K562 (cell line): ENCODE measurements around the gene MALSU1. TPM values are rescaled to one million over a fixed set of nuclear protein-coding genes. Genes with fewer than 3 reads are reported as not detected.
A peak's percentile ranks its signal among the peaks of the same experiment; 100 is the strongest.

Experiments
- ATAC-seq: fragments of 200-7000 bp; cut with Tn5 transposase; 3 replicates; pipeline ENCODE4 v1.9.1; 2020; ENCODE audit warnings: moderate library complexity
- BruUV-seq: library from RNA; stranded (reverse); fragments of 400-500 nt; replicated peaks from 2 replicates; lab custom pipeline; 2021; lab: Mats Ljungman, UMichigan
- CTCF ChIA-PET: fragments of 300-600 bp; formaldehyde crosslinking; extraction: SDS; loops from one replicate; lab custom pipeline; 2021; ENCODE audit warnings: low intra/inter-chr PET ratio; lab: Yijun Ruan, JAX
- POLR2A ChIA-PET: fragments of 300-600, 350-650 bp; sonication (Branson Sonifier 250); formaldehyde crosslinking; extraction: SDS; loops from one replicate; lab custom pipeline; 2021; ENCODE audit warnings: antibody characterized with exemption, inconsistent platforms; lab: Yijun Ruan, JAX
- DNase-seq, 4 experiments: peaks; one replicate each; pipeline versions ENCODE4 v3.0.0 to v3.0.0-alpha.2; 2011 to 2018; ENCODE audit warnings: low spot score in 3 of 4, mixed read lengths in 3 of 4; ENCODE audit errors: extremely low read depth in 1 of 4
- FAIRE-seq: peaks from 2 replicates; lab custom pipeline; 2011; peaks lifted over from hg19 to GRCh38; lab: Jason Lieb, UNC
- H2AFZ ChIP-seq: 2 replicates; pipeline ENCODE4 v1.6.0; 2011; ENCODE audit warnings: low read depth, low read length, control low read depth, inconsistent platforms
- H3K27ac ChIP-seq: fragments of 200-600 bp; 3 replicates; pipeline ENCODE4 v1.8.0; 2011; ENCODE audit warnings: low read depth, mild to moderate bottlenecking, control low read depth, inconsistent platforms, low read length, moderate library complexity, mixed read lengths; ENCODE audit errors: extremely low read depth
- H3K27me3 ChIP-seq, 2 experiments: fragments of 300-600 bp in 1 of 2; 2 replicates in 1 of 2; 3 replicates in 1 of 2; pipeline versions ENCODE4 v1.6.0 to v1.8.0; 2011; ENCODE audit warnings: inconsistent platforms in 2 of 2, low read length in 2 of 2, mild to moderate bottlenecking in 1 of 2, mixed read lengths in 1 of 2, moderate library complexity in 1 of 2; ENCODE audit not compliant: control insufficient read depth in 2 of 2, insufficient read depth in 2 of 2
- H3K36me3 ChIP-seq: fragments of 300-600 bp; 3 replicates; pipeline ENCODE4 v1.8.0; 2011; ENCODE audit warnings: mild to moderate bottlenecking, low read length, inconsistent platforms; ENCODE audit not compliant: control insufficient read depth, insufficient read depth
- H3K4me1 ChIP-seq, 2 experiments: fragments of 200-600 bp in 1 of 2; replicated peaks in 1 of 2; 2 replicates in 1 of 2; 3 replicates in 1 of 2; pipeline versions ENCODE4 v1.5.1 to v1.8.0; 2011; ENCODE audit warnings: inconsistent platforms in 2 of 2, low read length in 2 of 2, mild to moderate bottlenecking in 1 of 2, mixed read lengths in 1 of 2, moderate library complexity in 1 of 2; ENCODE audit not compliant: control insufficient read depth in 2 of 2, insufficient read depth in 2 of 2
- H3K4me2 ChIP-seq: 2 replicates; pipeline ENCODE4 v1.6.1; 2011; ENCODE audit warnings: low read length, control low read depth, inconsistent platforms, mixed read lengths; ENCODE audit not compliant: insufficient read depth
- H3K4me3 ChIP-seq: fragments of 200-600 bp; sonication (generic), shearing (Covaris generic); 2 replicates; pipeline ENCODE4 v1.5.1; 2016; ENCODE audit warnings: control low read depth, inconsistent platforms
- H3K79me2 ChIP-seq: fragments of 200-600 bp; 3 replicates; pipeline ENCODE4 v1.8.0; 2011; ENCODE audit warnings: low read length, inconsistent platforms; ENCODE audit not compliant: control insufficient read depth, insufficient read depth
- H3K9ac ChIP-seq, 2 experiments: 2 replicates each; pipeline versions ENCODE4 v1.6.0 to v1.6.1; 2011; ENCODE audit warnings: low read depth in 2 of 2, low read length in 2 of 2, control low read depth in 1 of 2, inconsistent platforms in 1 of 2, mild to moderate bottlenecking in 1 of 2, mixed read lengths in 1 of 2; ENCODE audit not compliant: insufficient read depth in 1 of 2
- H3K9me1 ChIP-seq: one replicate; pipeline ENCODE4 v1.6.0; 2011; ENCODE audit warnings: inconsistent platforms, mild to moderate bottlenecking, low read length, moderate library complexity; ENCODE audit not compliant: control insufficient read depth, insufficient read depth
- H3K9me3 ChIP-seq: replicated peaks from 2 replicates; pipeline ENCODE4 v1.5.1; 2011; ENCODE audit warnings: low read depth, low read length, inconsistent platforms; ENCODE audit not compliant: control insufficient read depth, insufficient read depth
- H4K20me1 ChIP-seq: replicated peaks from 2 replicates; pipeline ENCODE4 v1.6.1; 2011; ENCODE audit warnings: low read length, inconsistent platforms, mixed read lengths; ENCODE audit not compliant: control insufficient read depth, insufficient read depth
- CREB1 ChIP-seq, 2 experiments: sonication (generic) in 1 of 2; formaldehyde crosslinking in 1 of 2; IDR thresholded peaks; 2 replicates each; pipeline versions ENCODE4 v1.6.1 to v1.8.0; 2012 to 2022; ENCODE audit warnings: inconsistent platforms in 1 of 2, mild to moderate bottlenecking in 1 of 2, missing genetic modification reagents in 1 of 2, moderate library complexity in 1 of 2
- CREM ChIP-seq: IDR thresholded peaks from 2 replicates; pipeline ENCODE4 v1.6.1; 2014; ENCODE audit warnings: antibody characterized with exemption, low read depth
- CTBP1 ChIP-seq: fragments of 450-650 bp; IDR thresholded peaks from 2 replicates; pipeline ENCODE4 v1.6.1; 2016; ENCODE audit warnings: borderline replicate concordance
- HNRNPUL1 ChIP-seq: fragments of 200-400 bp; formaldehyde crosslinking; IDR thresholded peaks from 2 replicates; pipeline ENCODE4 v1.6.1; 2017; ENCODE audit warnings: low read length
- JUND ChIP-seq, 2 experiments: IDR thresholded peaks; 2 replicates in 1 of 2; 3 replicates in 1 of 2; pipeline ENCODE4 v1.6.1; 2011; ENCODE audit warnings: borderline replicate concordance in 2 of 2, low read depth in 2 of 2, low read length in 2 of 2, improper control_type of control experiment in 1 of 2, missing biosample characterization in 1 of 2, missing genetic modification characterization in 1 of 2, missing genetic modification reagents in 1 of 2
- MAFF ChIP-seq: IDR thresholded peaks from 2 replicates; pipeline ENCODE4 v1.6.1; 2012; ENCODE audit warnings: low read length, improper control_type of control experiment
- MCM2 ChIP-seq: fragments of 450-650 bp; IDR thresholded peaks from 2 replicates; pipeline ENCODE4 v1.6.1; 2017; ENCODE audit warnings: low read depth, mild to moderate bottlenecking
- MYC ChIP-seq, 2 experiments: fragments of 250-450 bp in 1 of 2; sonication (Bioruptor Pico) in 1 of 2; IDR thresholded peaks; 2 replicates each; pipeline versions ENCODE4 v1.5.1 to v1.6.1; 2012 to 2021; ENCODE audit warnings: low read depth in 2 of 2, borderline replicate concordance in 1 of 2, improper control_type of control experiment in 1 of 2, low read length in 1 of 2, mild to moderate bottlenecking in 1 of 2, moderate library complexity in 1 of 2
- NFYB ChIP-seq: IDR thresholded peaks from 2 replicates; pipeline ENCODE4 v1.6.1; 2011; ENCODE audit warnings: mild to moderate bottlenecking, moderate library complexity; ENCODE audit not compliant: insufficient read length; ENCODE audit errors: extremely low read depth
- RAD21 ChIP-seq, 2 experiments: fragments of 250-450 bp in 1 of 2; fragments of 450-650 bp in 1 of 2; sonication (Bioruptor Pico) in 1 of 2; formaldehyde crosslinking in 1 of 2; IDR thresholded peaks in 1 of 2; conservative IDR thresholded peaks in 1 of 2; 2 replicates each; pipeline versions ENCODE4 v1.4.0 to v1.8.0; 2020 to 2022; ENCODE audit warnings: mild to moderate bottlenecking in 2 of 2, moderate library complexity in 1 of 2
- RCOR1 ChIP-seq, 2 experiments: IDR thresholded peaks; 2 replicates each; pipeline ENCODE4 v1.6.1; 2012; ENCODE audit warnings: low read depth in 2 of 2, low read length in 2 of 2, borderline replicate concordance in 1 of 2, improper control_type of control experiment in 1 of 2
- SETDB1 ChIP-seq: IDR thresholded peaks from one replicate; pipeline ENCODE4 v1.6.1; 2012; ENCODE audit warnings: low read length, control low read depth, inconsistent platforms
- SMC3 ChIP-seq: conservative IDR thresholded peaks from 2 replicates; pipeline ENCODE4 v1.6.1; 2011; ENCODE audit warnings: low read depth, low read length, improper control_type of control experiment; ENCODE audit not compliant: insufficient read depth
- TFAP4 ChIP-seq: sonication (generic); formaldehyde crosslinking; IDR thresholded peaks from 2 replicates; pipeline ENCODE4 v1.8.0; 2022; ENCODE audit warnings: missing genetic modification reagents, mild to moderate bottlenecking, moderate library complexity, borderline replicate concordance
- YY1 ChIP-seq, 3 experiments: IDR thresholded peaks; 2 replicates each; pipeline ENCODE4 v1.6.1; 2011; ENCODE audit warnings: low read length in 2 of 3, mild to moderate bottlenecking in 2 of 3, moderate library complexity in 2 of 3, borderline replicate concordance in 1 of 3, control low read depth in 1 of 3, low read depth in 1 of 3; ENCODE audit not compliant: insufficient read depth in 3 of 3, insufficient replicate concordance in 2 of 3, control insufficient read depth in 1 of 3, insufficient read length in 1 of 3; ENCODE audit errors: extremely low read depth in 1 of 3
- ZNF384 ChIP-seq: IDR thresholded peaks from 2 replicates; pipeline ENCODE4 v1.6.1; 2012; ENCODE audit warnings: low read depth, low read length, improper control_type of control experiment
- ZNF436 ChIP-seq: fragments of 250-450, 450-650 bp; sonication (Bioruptor Pico); formaldehyde crosslinking; IDR thresholded peaks from 2 replicates; pipeline ENCODE4 v1.7.0; 2020; ENCODE audit warnings: mild to moderate bottlenecking
- WGBS: fragments of 100-300 bp; shearing (Covaris generic); methylation state at CpG from one replicate; pipeline ENCODE4 v1.1.6; 2016; ENCODE audit warnings: low coverage, mixed read lengths; ENCODE audit not compliant: insufficient coverage; ENCODE audit errors: missing lambda C conversion rate; 5-methylcytosine and 5-hydroxymethylcytosine counted together
- in situ Hi-C: fragments of 300-500 bp; cut with MboI; formaldehyde crosslinking; loops from 4 replicates; pipeline ENCODE4 v1.15.0; 2018; ENCODE audit warnings: inconsistent platforms, mixed read lengths
- intact Hi-C: fragments of 100-400 bp; cut with micrococcal nuclease; formaldehyde crosslinking; loops from 2 replicates; pipeline ENCODE4 v1.14.2; 2022
- polyA plus RNA-seq, 8 experiments: library from polyadenylated mRNA; depleted of rRNA in 4 of 8; stranded (reverse) in 5 of 8; unstranded in 3 of 8; fragments of >200 nt; fragmentation: Nextera tagmentation in 2 of 8; fragmentation: Illumina TruSeq in 1 of 8; extraction: Ambion mirVana in 2 of 8; extraction: Trizol in 1 of 8; gene quantifications; 2 replicates each; pipeline versions ENCODE4 v1.2.1 to v1.2.3, GENCODE V29; 2011 to 2014; ENCODE audit warnings: inconsistent platforms in 1 of 8, missing spikeins in 1 of 8
- total RNA-seq, 7 experiments: library from RNA; depleted of rRNA in 6 of 7; stranded (reverse); fragments of >200 nt in 6 of 7; fragmentation: Illumina TruSeq in 2 of 7; extraction: Trizol in 2 of 7; gene quantifications; 2 replicates each; pipeline versions ENCODE4 v1.2.1 to v1.2.3, GENCODE V29; 2011 to 2021; ENCODE audit warnings: low replicate concordance in 1 of 7

MALSU1 gene
- total and polyA plus RNA-seq, 9 of the 15 experiments (the other 6 are each of a cell fraction or from before 2014, with no cell fraction given) = 12.3 to 308 (median 81.2) TPM

GRCh38 chr7:23261843-23262452 is 37.2 kb upstream of the MALSU1 start:
- DNase-seq (peak; percentile 82 to 86 (median 84)), FAIRE-seq (peak; percentile 89)
- H3K4me3 ChIP-seq = no peak overlapping the region
- TF ChIP-seq JUND (IDR thresholded peaks at IDR 0.05; ENCODE audit: borderline replicate concordance, low read depth, low read length) = peak; percentile 42
- no peak; the same call in 2 of the 3 replicates for TF ChIP-seq JUND (tag; IDR thresholded peaks at IDR 0.05; ENCODE audit: borderline replicate concordance, low read depth, low read length)
- TF ChIP-seq MAFF = no peak
- peak in 1 of 3 experiments; percentile 13 for TF ChIP-seq YY1 (IDR thresholded peaks at IDR 0.05; ENCODE audit: borderline replicate concordance in 1 of 3, control insufficient read depth in 1 of 3, extremely low read depth in 1 of 3, insufficient read depth in 3 of 3, insufficient read length in 1 of 3, insufficient replicate concordance in 2 of 3, low read depth in 1 of 3, low read length in 2 of 3)
- no peak for TF ChIP-seq MCM2
- peak; percentile 76 for TF ChIP-seq CREM
- TF ChIP-seq CTBP1 = no peak
- TF ChIP-seq HNRNPUL1 = no peak
- 0 out of 2 replicates have a peak, but pooled peaks have one; percentile 27 for TF ChIP-seq MYC (IDR thresholded peaks at IDR 0.05; ENCODE audit: low read depth, low read length)
- no peak for TF ChIP-seq MYC (CRISPR knock-in tag; IDR thresholded peaks at IDR 0.05; ENCODE audit: borderline replicate concordance, low read depth)
- no peak for TF ChIP-seq NFYB
- peak; percentile 69 for TF ChIP-seq SMC3
- peak; percentile 33; the same call in 1 of the 2 replicates for TF ChIP-seq TFAP4 (CRISPR knock-in tag)
- no peak for TF ChIP-seq ZNF436 (CRISPR knock-in tag)
- TF ChIP-seq RCOR1 (IDR thresholded peaks at IDR 0.05; ENCODE audit: borderline replicate concordance in 1 of 2, low read depth in 2 of 2, low read length in 2 of 2) = peak in 1 of 2 experiments; percentile 51; a peak in 1 of 4 replicates
- TF ChIP-seq SETDB1 = no peak
- TF ChIP-seq CREB1 (IDR thresholded peaks at IDR 0.05) = peak; percentile 23; the same call in 1 of the 2 replicates
- TF ChIP-seq CREB1 (CRISPR knock-in tag; IDR thresholded peaks at IDR 0.05) = peak; percentile 47; the same call in 1 of the 2 replicates
- TF ChIP-seq RAD21 (CRISPR knock-in tag; conservative IDR thresholded peaks at IDR 0.05 in 1 of 2, IDR thresholded peaks at IDR 0.05 in 1 of 2) = peak; percentile 74 to 78
- TF ChIP-seq ZNF384 = peak; percentile 45; the same call in 1 of the 2 replicates

More at GRCh38 chr7:23261843-23262452, 37.2 kb upstream of the MALSU1 start:
- peaks cover 0 to under 1% of the 10 kb centered on the region in 2 experiments; a peak in 2 of 5 replicates for H3K4me1 ChIP-seq
- no TSS peak for BruUV-seq
- POLR2A ChIA-PET = interaction anchor here (1.0 kb wide), 1 partner anchor 50 kb away, joined by 3 read pairs; no protein-coding TSS in a partner anchor
- H3K27ac ChIP-seq = no peak overlapping the region
- peak; percentile 99 for ATAC-seq
- H3K36me3 ChIP-seq = no peaks in the 10 kb centered on the region
- no peaks in the 10 kb centered on the region for H3K9me3 ChIP-seq
- no peaks in the 10 kb centered on the region for H3K27me3 ChIP-seq
- H3K9ac ChIP-seq = no peak overlapping the region
- no peaks in the 10 kb centered on the region for H3K79me2 ChIP-seq
- H3K4me2 ChIP-seq = no peak overlapping the region
- CTCF ChIA-PET = interaction anchor here (0.6 to 2.2 kb wide), 3 partner anchors 77 to 451 kb away, joined by 3 to 9 read pairs (median 8); no protein-coding TSS in a partner anchor
- no peaks in the 10 kb centered on the region for H3K9me1 ChIP-seq
- intact Hi-C loops = loop anchor here (1.0 to 5.0 kb wide), 2 partner anchors 11 to 75 kb away; no protein-coding TSS in a partner anchor
- 1% methylated on average over 7 of the region's 7 CpGs for WGBS
- in situ Hi-C loops = loop anchor here (25.0 kb wide), 2 partner anchors 450 to 725 kb away; partner anchors contain the start of gene STK31
- H4K20me1 ChIP-seq = no peaks in the 10 kb centered on the region
- H2AFZ ChIP-seq = peak overlapping the region; percentile 20; the same call in 1 of the 2 replicates
